ENCODE measurements around the gene KRTCAP3. TPM values are rescaled to one million over a fixed set of nuclear protein-coding genes. Genes with fewer than 3 reads are reported as not detected.

The KRTCAP3 gene
- 10 to 100 TPM; 21.0 to 30.3 TPM for polyA plus RNA-seq

DNA sequence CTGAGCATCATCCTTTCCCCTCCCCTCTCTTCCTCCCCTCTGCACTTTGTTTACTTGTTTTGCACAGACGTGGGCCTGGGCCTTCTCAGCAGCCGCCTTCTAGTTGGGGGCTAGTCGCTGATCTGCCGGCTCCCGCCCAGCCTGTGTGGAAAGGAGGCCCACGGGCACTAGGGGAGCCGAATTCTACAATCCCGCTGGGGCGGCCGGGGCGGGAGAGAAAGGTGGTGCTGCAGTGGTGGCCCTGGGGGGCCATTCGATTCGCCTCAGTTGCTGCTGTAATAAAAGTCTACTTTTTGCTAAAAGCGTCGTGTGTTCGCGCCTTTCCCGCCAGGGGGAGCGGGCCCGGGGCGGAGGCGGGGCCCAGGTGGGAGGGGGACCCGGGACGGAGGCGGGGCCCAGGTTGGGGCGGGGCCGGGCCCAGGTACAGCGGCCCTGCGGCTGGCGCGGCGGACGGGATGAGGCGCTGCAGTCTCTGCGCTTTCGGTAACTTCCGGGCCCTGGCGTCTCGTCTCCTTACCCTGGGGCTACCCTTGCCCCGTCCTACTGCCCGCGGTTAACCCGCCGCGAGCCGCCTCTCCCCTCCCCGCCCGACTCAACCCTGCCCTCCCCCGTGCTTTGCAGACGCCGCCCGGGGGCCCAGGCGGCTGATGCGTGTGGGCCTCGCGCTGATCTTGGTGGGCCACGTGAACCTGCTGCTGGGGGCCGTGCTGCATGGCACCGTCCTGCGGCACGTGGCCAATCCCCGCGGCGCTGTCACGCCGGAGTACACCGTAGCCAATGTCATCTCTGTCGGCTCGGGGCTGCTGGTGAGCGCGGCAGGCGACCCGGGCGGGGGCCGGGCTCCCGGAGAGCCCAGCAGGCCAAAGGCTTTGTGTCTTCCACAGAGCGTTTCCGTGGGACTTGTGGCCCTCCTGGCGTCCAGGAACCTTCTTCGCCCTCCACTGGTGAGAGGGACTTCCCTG lies at the start of gene KRTCAP3:
TSS of gene KRTCAP3 (plus strand) at position 424 of the 962 bp plus-strand sequence. CDS start at position 456, 32 bp downstream.
- 31 to 34% methylated on average over 67 to 80 of the region's 80 CpGs for WGBS, 2 donors
- Histone ChIP-seq H3K4me3 (ENCODE audit: low read depth in 1 of 2, low read length in 2 of 2) (peak within 1 kb of the TSS; percentile 36 to 46), H3K36me3 (ENCODE audit: control insufficient read depth in 2 of 2, insufficient read depth in 2 of 2, low read length in 1 of 2) (peaks cover 23 to 24% of the 10 kb centered on the region in 2 donors), H3K27me3 (ENCODE audit: control insufficient read depth in 1 of 2, insufficient read depth in 2 of 2, low read length in 2 of 2) (no peaks in the 10 kb centered on the region), H3K27ac (ENCODE audit: low read depth in 2 of 2, low read length in 1 of 2) (peak within 1 kb of the TSS; percentile 30 to 75), H3K4me1 (ENCODE audit: control insufficient read depth in 2 of 2, insufficient read depth in 2 of 2, low read length in 1 of 2) (peaks cover 0 to 15% of the 10 kb centered on the region in 2 donors), H3K9me3 (ENCODE audit: control insufficient read depth in 2 of 2, insufficient read depth in 1 of 2, low read depth in 1 of 2, low read length in 1 of 2) (no peaks in the 10 kb centered on the region)

DNA sequence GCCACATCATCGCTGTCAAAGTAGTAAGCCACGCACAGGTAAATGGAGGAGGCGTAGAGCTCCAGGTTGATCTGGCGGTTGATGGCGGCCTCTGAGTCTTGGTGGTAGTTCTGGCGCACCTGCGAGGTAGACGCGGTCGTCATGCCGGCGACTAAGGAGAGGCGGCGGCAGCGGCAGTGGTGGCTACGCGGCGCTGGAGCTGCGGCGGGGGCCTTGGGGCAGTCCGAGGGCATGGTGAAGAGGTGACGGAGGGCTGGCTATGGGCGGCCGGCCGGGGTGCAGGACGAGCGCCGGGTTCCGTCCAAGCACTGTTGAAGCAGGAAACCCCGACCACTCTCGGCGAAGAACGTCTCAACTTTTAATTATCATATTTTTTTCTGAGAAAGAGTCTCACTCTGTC lies 49.0 kb upstream of the KRTCAP3 start:
- Histone ChIP-seq H3K36me3 (ENCODE audit: control insufficient read depth in 2 of 2, insufficient read depth in 2 of 2, low read length in 1 of 2) (peaks cover 0 to 4% of the 10 kb centered on the region in 2 donors), H3K4me1 (ENCODE audit: control insufficient read depth in 2 of 2, insufficient read depth in 2 of 2, low read length in 1 of 2) (no peaks in the 10 kb centered on the region), H3K4me3 (ENCODE audit: low read depth in 1 of 2, low read length in 2 of 2) (no peak overlapping the region), H3K27me3 (ENCODE audit: control insufficient read depth in 1 of 2, insufficient read depth in 2 of 2, low read length in 2 of 2) (no peaks in the 10 kb centered on the region), H3K9me3 (ENCODE audit: control insufficient read depth in 2 of 2, insufficient read depth in 1 of 2, low read depth in 1 of 2, low read length in 1 of 2) (no peaks in the 10 kb centered on the region), H3K27ac (ENCODE audit: low read depth in 2 of 2, low read length in 1 of 2) (no peak overlapping the region)
- 97 to 98% methylated on average over 33 of the region's 33 CpGs for WGBS, 2 donors

DNA sequence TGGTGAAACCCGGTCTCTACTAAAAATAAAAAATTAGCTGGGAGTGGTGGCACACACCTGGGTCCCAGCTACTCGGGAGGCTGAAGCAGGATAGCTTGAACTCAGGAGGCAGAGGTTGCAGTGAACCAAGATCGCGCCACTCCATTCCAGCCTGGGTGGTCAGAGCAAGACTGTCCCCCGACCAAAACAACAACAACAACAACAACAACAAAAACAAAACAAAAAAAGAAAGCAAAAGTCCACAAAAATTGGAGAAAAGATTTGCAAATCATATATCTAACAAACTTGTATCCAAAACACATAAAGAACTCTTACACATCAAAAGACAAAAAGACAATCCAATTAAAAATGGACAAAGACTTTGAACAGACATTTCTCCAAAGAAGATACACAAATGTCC lies 43.2 kb upstream of the KRTCAP3 start:
- WGBS, 2 donors = 95 to 96% methylated on average over 5 of the region's 5 CpGs
- H3K27me3 ChIP-seq (ENCODE audit: control insufficient read depth in 1 of 2, insufficient read depth in 2 of 2, low read length in 2 of 2) = no peaks in the 10 kb centered on the region
- H3K4me1 ChIP-seq (ENCODE audit: control insufficient read depth in 2 of 2, insufficient read depth in 2 of 2, low read length in 1 of 2) = no peaks in the 10 kb centered on the region
- no peaks in the 10 kb centered on the region for H3K9me3 ChIP-seq (ENCODE audit: control insufficient read depth in 2 of 2, insufficient read depth in 1 of 2, low read depth in 1 of 2, low read length in 1 of 2)
- H3K36me3 ChIP-seq (ENCODE audit: control insufficient read depth in 2 of 2, insufficient read depth in 2 of 2, low read length in 1 of 2) = no peaks in the 10 kb centered on the region
- H3K27ac ChIP-seq (ENCODE audit: low read depth in 2 of 2, low read length in 1 of 2) = no peak overlapping the region
- H3K4me3 ChIP-seq (ENCODE audit: low read depth in 1 of 2, low read length in 2 of 2) = no peak overlapping the region

- no peak overlapping the region for H3K4me3 ChIP-seq (ENCODE audit: low read depth in 1 of 2, low read length in 2 of 2)
- no peaks in the 10 kb centered on the region for H3K27me3 ChIP-seq (ENCODE audit: control insufficient read depth in 1 of 2, insufficient read depth in 2 of 2, low read length in 2 of 2)
- no peaks in the 10 kb centered on the region for H3K4me1 ChIP-seq (ENCODE audit: control insufficient read depth in 2 of 2, insufficient read depth in 2 of 2, low read length in 1 of 2)
- H3K27ac ChIP-seq (ENCODE audit: low read depth in 2 of 2, low read length in 1 of 2) = no peak overlapping the region
- H3K36me3 ChIP-seq (ENCODE audit: control insufficient read depth in 2 of 2, insufficient read depth in 2 of 2, low read length in 1 of 2) = no peaks in the 10 kb centered on the region
- H3K9me3 ChIP-seq (ENCODE audit: control insufficient read depth in 2 of 2, insufficient read depth in 1 of 2, low read depth in 1 of 2, low read length in 1 of 2) = no peaks in the 10 kb centered on the region
- WGBS, 2 donors = 97 to 100% methylated on average over 2 of the region's 2 CpGs
These were observed 41.6 kb upstream of the KRTCAP3 start for GRCh38 chr2:27400348-27401135.

- Histone ChIP-seq H3K4me3 (ENCODE audit: low read depth in 1 of 2, low read length in 2 of 2) (peak overlapping the region; percentile 12 to 90), H3K27ac (ENCODE audit: low read depth in 2 of 2, low read length in 1 of 2) (no peak overlapping the region)
- WGBS, 2 donors = 49 to 50% methylated on average over 16 of the region's 16 CpGs
These were observed 34.2 kb upstream of the KRTCAP3 start for GRCh38 chr2:27407798-27408491.

GRCh38 chr2:27408601-27409320 lies 33.4 kb upstream of the KRTCAP3 start:
- 0 to 1% methylated on average over 33 of the region's 33 CpGs for WGBS, 2 donors
- Histone ChIP-seq H3K4me3 (ENCODE audit: low read depth in 1 of 2, low read length in 2 of 2) (peak overlapping the region; percentile 85 to 90), H3K27ac (ENCODE audit: low read depth in 2 of 2, low read length in 1 of 2) (peak overlapping the region; percentile 76 to 92), H3K4me1 (ENCODE audit: control insufficient read depth in 2 of 2, insufficient read depth in 2 of 2, low read length in 1 of 2) (peaks cover 0 to 2% of the 10 kb centered on the region in 2 donors), H3K27me3 (ENCODE audit: control insufficient read depth in 1 of 2, insufficient read depth in 2 of 2, low read length in 2 of 2) (no peaks in the 10 kb centered on the region), H3K36me3 (ENCODE audit: control insufficient read depth in 2 of 2, insufficient read depth in 2 of 2, low read length in 1 of 2) (no peaks in the 10 kb centered on the region), H3K9me3 (ENCODE audit: control insufficient read depth in 2 of 2, insufficient read depth in 1 of 2, low read depth in 1 of 2, low read length in 1 of 2) (no peaks in the 10 kb centered on the region)

More at GRCh38 chr2:27407798-27408491, 34.2 kb upstream of the KRTCAP3 start:
- Histone ChIP-seq H3K4me1 (ENCODE audit: control insufficient read depth in 2 of 2, insufficient read depth in 2 of 2, low read length in 1 of 2) (peaks cover 0 to 2% of the 10 kb centered on the region in 2 donors), H3K36me3 (ENCODE audit: control insufficient read depth in 2 of 2, insufficient read depth in 2 of 2, low read length in 1 of 2) (no peaks in the 10 kb centered on the region), H3K27me3 (ENCODE audit: control insufficient read depth in 1 of 2, insufficient read depth in 2 of 2, low read length in 2 of 2) (no peaks in the 10 kb centered on the region), H3K9me3 (ENCODE audit: control insufficient read depth in 2 of 2, insufficient read depth in 1 of 2, low read depth in 1 of 2, low read length in 1 of 2) (no peaks in the 10 kb centered on the region)

DNA sequence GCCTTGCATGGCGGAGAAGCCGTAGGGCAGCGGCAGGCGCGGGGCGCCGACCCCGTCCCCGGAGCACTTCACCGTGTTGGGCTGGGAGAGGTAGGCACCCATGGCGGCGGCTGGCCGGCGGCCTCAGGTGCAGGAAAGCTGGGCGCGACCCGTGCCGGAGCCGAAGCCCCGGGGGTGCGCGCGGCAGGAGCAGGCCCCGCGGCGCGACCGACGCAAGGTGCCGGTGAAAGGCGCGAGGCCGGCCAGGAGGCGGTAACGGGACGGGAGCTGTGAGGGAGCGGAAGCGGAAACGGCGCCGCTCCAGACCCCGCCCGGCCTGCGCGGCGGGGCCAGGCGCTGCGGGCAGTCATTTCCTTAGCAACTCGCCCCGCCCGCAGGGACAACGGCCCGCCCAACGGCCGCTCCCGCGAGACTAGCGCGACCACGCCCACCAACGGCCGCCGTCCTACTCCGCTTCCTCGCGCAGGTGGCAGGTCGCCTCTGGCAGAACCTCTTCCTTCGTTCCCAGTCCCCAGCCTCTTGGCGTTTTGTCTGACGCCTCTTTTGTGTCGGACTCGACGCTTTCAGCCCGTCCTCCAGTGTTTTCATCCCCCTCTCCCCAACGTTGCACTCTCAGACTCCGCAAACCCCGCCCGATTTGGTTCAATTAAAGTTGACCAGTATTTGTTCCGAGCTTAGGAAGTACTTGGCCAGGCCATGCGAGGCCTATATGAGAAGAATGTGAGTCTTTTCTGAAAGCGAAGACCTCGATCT lies 32.7 kb upstream of the KRTCAP3 start, which contains the start of gene PPM1G:
TSS of gene PPM1G (minus strand) at position 271 of the 753 bp plus-strand sequence. CDS start at position 102, 169 bp downstream.
- Histone ChIP-seq H3K4me1 (ENCODE audit: control insufficient read depth in 2 of 2, insufficient read depth in 2 of 2, low read length in 1 of 2) (peaks cover 0 to 2% of the 10 kb centered on the region in 2 donors), H3K27me3 (ENCODE audit: control insufficient read depth in 1 of 2, insufficient read depth in 2 of 2, low read length in 2 of 2) (no peaks in the 10 kb centered on the region), H3K27ac (ENCODE audit: low read depth in 2 of 2, low read length in 1 of 2) (peak within 1 kb of the TSS; percentile 86 to 92), H3K4me3 (ENCODE audit: low read depth in 1 of 2, low read length in 2 of 2) (peak within 1 kb of the TSS; percentile 85 to 90), H3K36me3 (ENCODE audit: control insufficient read depth in 2 of 2, insufficient read depth in 2 of 2, low read length in 1 of 2) (no peaks in the 10 kb centered on the region), H3K9me3 (ENCODE audit: control insufficient read depth in 2 of 2, insufficient read depth in 1 of 2, low read depth in 1 of 2, low read length in 1 of 2) (no peaks in the 10 kb centered on the region)
- 1% methylated on average over 48 to 82 of the region's 82 CpGs for WGBS, 2 donors

DNA sequence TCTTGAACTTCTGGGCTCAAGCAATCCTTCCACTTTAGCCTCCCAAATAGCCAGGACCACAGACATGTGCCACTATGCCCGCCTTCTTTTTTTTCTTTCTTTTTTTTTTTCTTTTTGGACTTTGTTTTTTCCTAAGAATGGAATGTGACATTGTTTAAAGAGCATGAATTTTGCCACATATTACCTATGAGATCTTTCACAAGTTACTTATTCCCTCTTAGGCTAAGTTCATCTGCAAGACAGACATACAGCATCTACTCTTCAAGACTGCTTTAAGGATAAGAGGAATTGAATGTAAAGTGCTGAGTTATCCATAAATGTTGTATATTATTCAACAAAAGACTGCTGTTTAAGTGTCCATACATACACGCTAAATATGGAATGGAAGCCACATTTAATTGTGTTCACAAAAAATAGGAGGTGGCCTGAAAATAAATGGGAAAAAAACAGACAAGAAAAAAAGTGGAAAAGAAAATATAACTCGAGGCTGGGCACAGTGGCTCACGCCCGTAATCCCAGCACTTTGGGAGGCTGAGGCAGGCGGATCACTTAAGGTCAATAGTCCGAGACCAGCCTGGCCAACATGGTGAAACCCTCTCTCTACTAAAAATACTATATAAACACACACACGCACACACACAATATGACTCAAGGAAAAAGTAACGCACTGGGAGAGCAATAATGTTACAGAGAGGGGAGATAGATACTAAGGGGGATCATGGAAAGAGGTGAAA lies 29.6 kb upstream of the KRTCAP3 start:
- Histone ChIP-seq H3K9me3 (ENCODE audit: control insufficient read depth in 2 of 2, insufficient read depth in 1 of 2, low read depth in 1 of 2, low read length in 1 of 2) (no peaks in the 10 kb centered on the region), H3K27ac (ENCODE audit: low read depth in 2 of 2, low read length in 1 of 2) (no peak overlapping the region), H3K27me3 (ENCODE audit: control insufficient read depth in 1 of 2, insufficient read depth in 2 of 2, low read length in 2 of 2) (no peaks in the 10 kb centered on the region), H3K4me1 (ENCODE audit: control insufficient read depth in 2 of 2, insufficient read depth in 2 of 2, low read length in 1 of 2) (peaks cover 0 to 2% of the 10 kb centered on the region in 2 donors), H3K36me3 (ENCODE audit: control insufficient read depth in 2 of 2, insufficient read depth in 2 of 2, low read length in 1 of 2) (no peaks in the 10 kb centered on the region), H3K4me3 (ENCODE audit: low read depth in 1 of 2, low read length in 2 of 2) (no peak overlapping the region)
- WGBS, 2 donors = 87 to 88% methylated on average over 9 of the region's 9 CpGs
